KMS-11 (cell line): Measurements from ENCODE around the gene FANCC.
A peak's percentile ranks its signal among the peaks of the same experiment; 100 is the strongest.

Source experiments
- H2AFZ ChIP-seq: fragments of 200-600 bp; sonication (generic); 2 replicates; pipeline ENCODE4 v1.6.1; 2016; ENCODE audit warnings: antibody characterized with exemption, mixed run types, low read depth
- H3K27ac ChIP-seq: fragments of 200-600 bp; sonication (generic); 2 replicates; pipeline ENCODE4 v1.6.1; 2016; ENCODE audit warnings: mild to moderate bottlenecking, mixed run types
- H3K27me3 ChIP-seq: fragments of 200-600 bp; sonication (generic); 2 replicates; pipeline ENCODE4 v1.6.1; 2017; ENCODE audit warnings: mild to moderate bottlenecking, low read depth, mixed run types, moderate library complexity; ENCODE audit not compliant: insufficient read depth
- H3K36me3 ChIP-seq: fragments of 200-600 bp; sonication (generic); 2 replicates; pipeline ENCODE4 v1.6.1; 2017; ENCODE audit warnings: mild to moderate bottlenecking, mixed run types; ENCODE audit not compliant: insufficient read depth
- H3K4me1 ChIP-seq: fragments of 200-600 bp; sonication (generic); 2 replicates; pipeline ENCODE4 v1.6.1; 2016; ENCODE audit warnings: mild to moderate bottlenecking, low read depth, mixed run types; ENCODE audit not compliant: poor library complexity, severe bottlenecking
- H3K4me2 ChIP-seq: fragments of 200-600 bp; sonication (generic); 2 replicates; pipeline ENCODE4 v1.7.0; 2016; ENCODE audit warnings: mild to moderate bottlenecking, mixed run types
- H3K4me3 ChIP-seq: fragments of 200-600 bp; sonication (generic); IDR thresholded peaks from 2 replicates; pipeline ENCODE4 v1.6.1; 2017; ENCODE audit warnings: low read depth, low read length, mixed read lengths; ENCODE audit not compliant: insufficient read depth
- H3K79me2 ChIP-seq: fragments of 200-600 bp; sonication (generic); 2 replicates; pipeline ENCODE4 v1.6.1; 2016; ENCODE audit warnings: low read depth, mixed run types; ENCODE audit not compliant: insufficient read depth
- H3K9ac ChIP-seq: fragments of 200-600 bp; sonication (generic); 2 replicates; pipeline ENCODE4 v1.6.1; 2016; ENCODE audit warnings: mild to moderate bottlenecking, mixed run types
- H4K20me1 ChIP-seq: fragments of 200-600 bp; sonication (generic); 2 replicates; pipeline ENCODE4 v1.6.1; 2016; ENCODE audit warnings: mild to moderate bottlenecking, mixed run types; ENCODE audit not compliant: insufficient read depth
- CTCF ChIP-seq: fragments of 200-600 bp; sonication (generic); conservative IDR thresholded peaks from 2 replicates; pipeline ENCODE4 v1.6.1; 2017; ENCODE audit warnings: low read depth, mild to moderate bottlenecking, antibody characterized with exemption, low read length, moderate library complexity, mixed read lengths

Gene FANCC

DNA sequence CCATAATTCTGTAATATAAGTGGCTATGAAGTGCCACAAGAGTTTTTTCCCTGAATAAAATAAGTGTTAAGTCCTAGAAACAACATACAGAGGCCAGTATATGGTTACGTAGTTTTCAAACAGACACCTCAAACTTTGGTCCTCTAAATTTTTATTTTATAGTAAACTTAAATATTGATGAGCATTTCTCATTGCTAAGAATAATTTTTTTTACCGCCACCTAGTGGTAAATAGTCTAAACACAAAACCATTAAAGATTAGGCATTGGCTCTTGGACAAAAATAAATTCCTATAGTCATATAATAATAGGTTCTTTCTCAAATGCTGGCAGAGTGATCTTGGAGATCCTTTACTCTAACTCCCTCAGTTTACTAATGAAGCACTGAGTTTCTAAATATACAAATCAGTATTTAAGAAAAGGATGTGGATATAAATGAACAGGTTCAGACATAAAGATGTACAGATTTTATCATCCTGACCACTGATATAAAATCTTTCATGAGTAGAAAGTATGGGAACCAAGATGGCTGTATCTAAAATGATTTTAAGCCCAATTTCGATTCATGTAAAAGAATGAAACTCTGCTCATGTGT is 136.2 kb downstream of the FANCC start:
- peaks cover 14% of the 10 kb centered on the region for H3K4me1 ChIP-seq
- no peak overlapping the region for H3K9ac ChIP-seq
- no peak overlapping the region for H3K4me2 ChIP-seq
- H3K27me3 ChIP-seq, result no peaks in the 10 kb centered on the region
- H4K20me1 ChIP-seq, result no peaks in the 10 kb centered on the region
- H3K4me3 ChIP-seq, result no peak overlapping the region
- H3K27ac ChIP-seq, result no peak overlapping the region
- H3K79me2 ChIP-seq, result no peaks in the 10 kb centered on the region
- peak; percentile 76; the same call in 1 of the 2 replicates for TF ChIP-seq CTCF
- no peak overlapping the region for H2AFZ ChIP-seq
- no peaks in the 10 kb centered on the region for H3K36me3 ChIP-seq

DNA sequence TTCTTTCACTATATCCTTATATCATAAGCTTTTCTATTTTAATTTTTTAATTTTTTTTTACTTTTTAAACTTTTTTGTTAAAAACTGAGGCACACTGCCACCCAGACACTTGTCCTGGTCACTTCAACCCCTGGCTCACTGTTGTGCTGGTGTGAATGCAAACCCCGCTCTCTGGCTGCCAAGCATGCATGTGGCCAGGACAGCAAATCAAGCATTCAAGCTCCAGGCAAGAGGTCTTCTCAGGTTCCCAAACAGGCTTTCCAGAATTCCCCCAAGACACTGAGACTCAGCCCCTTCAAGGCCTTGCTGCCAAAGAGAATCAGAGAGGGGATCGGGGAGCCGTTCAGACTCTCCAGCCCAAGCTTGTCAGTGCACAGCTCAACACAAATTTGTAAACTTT is 139.9 kb downstream of the FANCC start:
- peak overlapping the region; percentile 77; the same call in 1 of the 2 replicates for H3K27ac ChIP-seq

DNA sequence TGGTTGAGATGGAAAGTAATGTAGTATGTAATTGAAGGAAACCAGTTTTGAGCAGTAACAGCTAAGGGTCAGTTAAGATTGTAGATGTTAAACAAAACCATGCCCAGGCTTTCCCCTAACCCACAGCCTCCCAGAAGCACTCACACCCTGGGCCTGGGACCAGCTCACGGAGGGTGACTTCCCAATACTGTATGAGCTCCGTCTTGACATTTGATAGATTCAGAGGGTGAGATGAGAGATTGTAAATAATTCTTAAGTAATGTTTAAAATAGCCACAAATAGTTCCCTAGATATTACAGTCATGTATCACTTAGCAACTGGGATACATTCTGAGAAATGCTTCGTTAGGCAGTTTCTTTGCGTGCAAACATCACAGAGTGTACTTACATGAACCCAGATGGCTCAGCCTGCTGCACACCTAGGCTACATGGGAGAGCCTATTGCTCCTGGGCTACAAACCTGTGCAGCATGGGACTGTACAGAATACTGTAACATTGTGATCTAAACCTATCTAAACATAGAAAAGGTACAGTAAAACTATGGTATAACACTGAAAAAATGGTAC is 140.7 kb downstream of the FANCC start:
- Histone ChIP-seq H3K36me3 (no peaks in the 10 kb centered on the region), H3K4me3 (no peak overlapping the region), H3K27ac (peak overlapping the region; percentile 77), H2AFZ (no peak overlapping the region), H3K4me2 (peak overlapping the region; percentile 43), H4K20me1 (no peaks in the 10 kb centered on the region), H3K9ac (peak overlapping the region; percentile 12; the same call in 1 of the 2 replicates), H3K4me1 (peaks cover 28% of the 10 kb centered on the region), H3K27me3 (no peaks in the 10 kb centered on the region), H3K79me2 (no peaks in the 10 kb centered on the region)
- TF ChIP-seq CTCF, result no peak

More for the DNA sequence above, 139.9 kb downstream of the FANCC start:
- no peaks in the 10 kb centered on the region for H4K20me1 ChIP-seq
- no peaks in the 10 kb centered on the region for H3K36me3 ChIP-seq
- no peak overlapping the region for H3K4me3 ChIP-seq
- H3K27me3 ChIP-seq, result no peaks in the 10 kb centered on the region
- peak overlapping the region; percentile 43; the same call in 1 of the 2 replicates for H3K4me2 ChIP-seq
- TF ChIP-seq CTCF, result no peak
- no peaks in the 10 kb centered on the region for H3K79me2 ChIP-seq
- no peak overlapping the region for H3K9ac ChIP-seq
- peaks cover 23% of the 10 kb centered on the region for H3K4me1 ChIP-seq
- H2AFZ ChIP-seq, result no peak overlapping the region

DNA sequence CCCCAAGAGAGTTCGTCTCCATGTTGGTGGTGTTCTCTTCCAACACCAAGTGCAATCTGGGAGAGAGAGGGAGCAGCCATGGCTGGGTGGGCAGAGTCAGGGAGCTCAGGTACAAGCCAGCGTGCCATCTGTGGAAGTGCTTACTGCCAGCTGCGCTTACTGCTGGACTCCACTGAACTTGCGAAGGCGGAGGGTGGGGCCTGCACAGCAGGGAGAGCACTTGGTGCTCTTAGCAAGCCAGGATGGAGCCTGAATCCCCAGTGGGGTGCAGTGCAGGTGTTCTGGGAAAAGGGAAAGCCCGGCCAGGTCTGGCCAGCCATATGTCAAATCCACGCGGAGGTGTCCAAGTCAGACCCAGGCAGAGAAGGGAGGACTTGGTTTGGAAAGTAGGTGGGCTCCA is 142.0 kb downstream of the FANCC start:
- H3K27ac ChIP-seq, result no peak overlapping the region
- H4K20me1 ChIP-seq, result no peaks in the 10 kb centered on the region
- no peaks in the 10 kb centered on the region for H3K27me3 ChIP-seq
- peaks cover 41% of the 10 kb centered on the region for H3K4me1 ChIP-seq
- H3K9ac ChIP-seq, result no peak overlapping the region
- no peak overlapping the region for H3K4me2 ChIP-seq
- TF ChIP-seq CTCF, result no peak
- H3K4me3 ChIP-seq, result no peak overlapping the region
- H2AFZ ChIP-seq, result no peak overlapping the region
- H3K36me3 ChIP-seq, result no peaks in the 10 kb centered on the region
- no peaks in the 10 kb centered on the region for H3K79me2 ChIP-seq
